GM21381 (cell line): ENCODE measurements around the gene NOXA1.

Source experiments
- ATAC-seq: cut with Tn5 transposase; IDR thresholded peaks from one replicate; pipeline ENCODE4 v1.9.1; 2021; ENCODE audit warnings: mild to moderate bottlenecking, moderate library complexity; ENCODE audit not compliant: unreplicated experiment

Gene NOXA1

GRCh38 chr9:137387114-137387890, 35.9 kb upstream of the NOXA1 start:
- no peak for ATAC-seq

GRCh38 chr9:137387891-137388560, 35.2 kb upstream of the NOXA1 start:
- ATAC-seq, result no peak

- ATAC-seq, result no peak
These were observed 34.4 kb upstream of the NOXA1 start for GRCh38 chr9:137388589-137389427.

GRCh38 chr9:137389428-137389746, 33.8 kb upstream of the NOXA1 start:
- ATAC-seq, result no peak

GRCh38 chr9:137390553-137391410, 32.4 kb upstream of the NOXA1 start:
- no peak for ATAC-seq

- ATAC-seq, result no peak
These were observed 31.8 kb upstream of the NOXA1 start for GRCh38 chr9:137391411-137391754.

GRCh38 chr9:137392232-137393007, 30.8 kb upstream of the NOXA1 start:
- no peak for ATAC-seq

GRCh38 chr9:137393176-137394150, 29.7 kb upstream of the NOXA1 start:
- no peak for ATAC-seq

- ATAC-seq, result no peak
These were observed 28.1 kb upstream of the NOXA1 start for GRCh38 chr9:137394866-137395665.

- no peak for ATAC-seq
These were observed 27.6 kb upstream of the NOXA1 start for GRCh38 chr9:137395666-137396010.

- ATAC-seq, result no peak
These were observed 27.0 kb upstream of the NOXA1 start for GRCh38 chr9:137396227-137396626.

- no peak for ATAC-seq
These were observed 26.4 kb upstream of the NOXA1 start for GRCh38 chr9:137396634-137397367.

- ATAC-seq, result no peak
These were observed 25.3 kb upstream of the NOXA1 start for GRCh38 chr9:137397675-137398423.

- ATAC-seq, result no peak
These were observed 24.4 kb upstream of the NOXA1 start for GRCh38 chr9:137398561-137399468.

GRCh38 chr9:137402746-137403145, 20.4 kb upstream of the NOXA1 start:
- no peak for ATAC-seq

GRCh38 chr9:137403269-137403668, 19.9 kb upstream of the NOXA1 start:
- no peak for ATAC-seq
